CD4-positive, alpha-beta T cell treated with Interferon alpha-2 for 1 hour (primary cell): ENCODE results near the gene OPA3.
"Not testable (repeated sequence)": the region's sequence is repeated elsewhere in the genome, so short reads cannot be mapped to it uniquely, and the experiment has no call there.

Source experiments
- DNase-seq, 2 donors: peaks; one replicate each; pipeline ENCODE4 v3.0.0-alpha.2; 2020 to 2022

The OPA3 gene

GRCh38 chr19:45517238-45517637, 67.4 kb downstream of the OPA3 start:
- no peak for DNase-seq

GRCh38 chr19:45515807-45516401, 68.7 kb downstream of the OPA3 start:
- no peak for DNase-seq

GRCh38 chr19:45515081-45515624, 69.4 kb downstream of the OPA3 start:
- DNase-seq: peak; percentile 68 to 84

DNA sequence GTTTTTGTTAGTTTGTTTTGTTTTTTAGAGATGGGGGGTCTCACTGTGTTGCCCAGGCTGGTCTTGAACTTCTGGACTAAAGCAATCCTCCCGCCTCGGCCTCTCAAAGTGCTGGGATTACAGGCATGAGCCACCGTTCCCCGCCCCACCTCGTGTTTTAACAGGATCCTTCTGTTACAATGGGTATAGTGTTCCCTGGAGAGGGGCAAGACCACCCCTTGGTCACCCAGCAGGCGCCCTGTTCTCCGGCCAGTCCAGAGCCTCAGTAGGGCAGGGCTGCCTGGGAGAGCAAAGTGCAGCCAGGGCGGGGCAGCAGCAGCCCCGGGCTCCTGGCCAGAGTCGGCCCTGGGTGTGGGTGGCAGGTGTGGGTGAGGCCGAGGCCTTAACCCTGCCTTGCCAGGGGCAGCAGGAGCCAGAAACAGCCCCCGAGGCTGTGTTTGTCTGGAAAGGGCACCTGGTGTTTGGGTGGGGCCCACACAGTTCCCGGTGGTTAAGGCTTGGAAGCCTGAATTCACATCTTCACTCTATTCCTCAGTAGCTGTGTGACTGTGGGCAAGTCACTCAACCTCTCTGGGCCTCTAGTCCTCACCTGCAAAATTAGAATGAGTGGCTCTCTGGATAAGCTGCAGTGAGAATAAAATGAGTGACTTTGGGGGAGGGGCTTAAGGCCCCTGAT, 70.1 kb downstream of the OPA3 start:
- no peak for DNase-seq

GRCh38 chr19:45512881-45513483, 71.6 kb downstream of the OPA3 start:
- DNase-seq: no peak

GRCh38 chr19:45511074-45511473, 73.5 kb downstream of the OPA3 start:
- no peak for DNase-seq

- DNase-seq: not testable (repeated sequence)
Measured at GRCh38 chr19:45510352-45510751, 74.2 kb downstream of the OPA3 start.

DNA sequence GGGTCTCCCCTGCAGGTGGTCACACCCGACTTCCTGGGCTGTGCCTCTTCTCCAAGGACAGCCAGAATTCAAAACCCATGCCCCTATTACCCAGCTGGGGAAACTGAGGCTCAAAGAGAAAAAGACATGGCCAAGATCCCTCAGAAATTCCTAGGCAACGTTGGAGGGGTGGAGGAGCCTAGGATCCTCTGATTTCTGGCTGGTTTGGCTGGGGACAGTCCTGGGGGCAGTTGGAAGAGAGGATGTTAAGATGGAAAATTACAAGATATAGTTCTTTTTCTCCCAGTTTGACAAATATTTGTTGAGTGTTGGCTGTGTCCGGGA, 74.9 kb downstream of the OPA3 start:
- DNase-seq: no peak

DNA sequence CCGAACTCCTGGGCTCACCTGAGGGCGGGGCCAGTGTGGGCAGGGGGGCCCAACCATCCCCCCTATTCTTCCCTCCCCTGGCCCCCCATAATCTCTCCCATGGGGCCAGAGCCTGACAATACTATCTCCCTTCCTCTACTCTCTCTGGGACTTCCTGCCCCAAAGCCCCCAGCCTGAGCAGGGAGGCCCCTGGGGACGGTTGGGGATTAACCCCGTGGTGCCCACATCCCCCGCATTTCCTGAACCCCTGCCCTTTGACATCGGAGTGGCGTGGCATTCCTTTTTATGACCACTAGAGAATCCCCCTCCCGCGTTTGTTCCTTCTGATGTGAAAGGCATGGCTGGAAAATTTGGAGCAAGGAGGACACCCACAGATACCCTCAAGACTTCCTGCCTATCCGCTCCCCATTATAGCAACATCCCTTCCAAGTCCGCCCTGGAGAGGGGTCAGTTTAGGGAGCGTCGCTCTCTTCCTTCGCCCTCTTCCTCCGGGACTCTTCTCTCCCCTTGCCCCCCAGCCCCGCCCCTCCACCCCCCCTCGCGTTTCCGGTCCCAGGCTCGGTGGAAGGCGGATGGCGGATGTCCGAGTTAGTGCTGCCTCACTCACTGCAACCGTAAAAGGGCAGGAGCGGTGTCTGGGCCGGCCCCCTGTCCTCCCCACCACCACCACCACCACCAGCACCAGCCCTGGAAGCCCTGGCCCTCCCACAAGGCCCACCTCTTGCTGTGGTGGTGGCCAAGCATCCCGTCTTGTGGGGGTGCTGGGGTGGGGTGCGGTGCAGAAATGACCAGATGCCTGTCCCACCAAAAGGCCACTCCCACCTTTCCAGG, 75.5 kb downstream of the OPA3 start:
- DNase-seq: peak; percentile 37 to 64

DNA sequence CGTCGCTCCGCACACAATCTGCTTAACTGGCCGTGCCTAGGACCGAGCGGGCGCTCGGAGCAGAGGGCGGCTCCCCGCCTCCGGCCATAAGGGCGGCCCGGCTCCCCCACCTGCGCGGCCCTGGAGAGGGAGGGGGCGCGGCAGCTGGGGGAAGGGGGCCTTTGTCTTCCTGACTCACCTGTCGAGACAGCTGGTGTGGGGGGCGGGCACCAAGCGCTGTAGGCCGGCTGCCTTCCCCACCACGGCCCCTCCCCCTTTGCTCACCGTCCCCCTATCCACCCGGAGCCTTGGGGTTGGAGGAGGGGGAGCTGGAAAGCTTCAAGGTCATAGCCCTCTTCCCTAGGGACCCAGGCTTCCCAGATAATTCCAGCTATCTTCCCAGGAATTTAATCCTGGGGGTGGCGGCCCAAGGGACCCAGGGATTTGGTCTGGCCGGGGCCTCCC, 76.2 kb downstream of the OPA3 start:
- peak; percentile 27 to 40 for DNase-seq

GRCh38 chr19:45507872-45508416, 76.7 kb downstream of the OPA3 start:
- DNase-seq: no peak

DNA sequence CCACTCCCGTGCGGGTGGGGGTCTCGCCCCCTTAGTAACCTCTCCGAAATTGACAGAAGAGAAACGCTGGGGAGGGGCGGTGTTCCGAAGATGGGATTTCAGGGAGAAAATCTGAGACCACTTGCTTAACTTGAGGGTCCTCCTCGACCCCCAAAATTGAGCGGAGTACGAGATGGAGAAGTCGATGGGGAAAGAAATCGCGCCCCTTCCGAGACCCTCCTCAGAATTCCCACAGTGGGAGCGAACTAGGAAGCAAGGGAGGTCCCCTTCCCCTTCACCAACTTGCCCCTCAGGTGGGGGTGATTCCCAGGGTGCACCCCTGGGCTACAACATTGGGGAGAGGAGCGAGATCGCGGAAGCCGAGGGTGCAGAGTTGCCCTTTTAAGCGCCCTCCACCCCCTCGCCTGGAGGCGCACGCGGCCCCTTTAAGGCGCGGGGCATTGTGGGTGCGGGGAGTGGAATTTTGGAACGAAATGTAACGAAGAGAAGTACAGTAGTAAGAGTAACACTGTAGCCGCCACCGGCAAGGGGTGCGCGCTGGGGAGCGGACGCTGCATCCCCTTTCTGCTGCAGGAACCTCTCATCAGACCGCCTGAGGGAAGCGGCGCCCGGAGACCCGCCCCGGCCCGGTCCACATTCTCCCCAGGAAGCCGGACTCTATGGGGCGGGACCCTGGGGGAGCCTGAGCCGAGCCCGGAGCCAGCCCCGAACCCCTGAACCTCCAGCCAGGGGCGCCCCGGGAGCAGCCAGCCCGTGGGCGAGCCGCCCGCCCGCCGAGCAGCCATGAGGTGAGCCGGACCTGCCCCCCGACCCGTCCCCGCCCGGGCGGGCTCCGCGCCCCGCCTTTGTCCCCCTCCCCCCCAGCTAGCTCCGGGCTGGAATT, 77.4 kb downstream of the OPA3 start, which contains the start of gene VASP:
VASP (plus strand) TSS at position 491 of the 883 bp plus-strand sequence; CDS start at position 784, 293 bp downstream.
- DNase-seq: peak; percentile 89 to 92

GRCh38 chr19:45506246-45506988, 78.2 kb downstream of the OPA3 start:
- DNase-seq: peak; percentile 94 to 96

DNA sequence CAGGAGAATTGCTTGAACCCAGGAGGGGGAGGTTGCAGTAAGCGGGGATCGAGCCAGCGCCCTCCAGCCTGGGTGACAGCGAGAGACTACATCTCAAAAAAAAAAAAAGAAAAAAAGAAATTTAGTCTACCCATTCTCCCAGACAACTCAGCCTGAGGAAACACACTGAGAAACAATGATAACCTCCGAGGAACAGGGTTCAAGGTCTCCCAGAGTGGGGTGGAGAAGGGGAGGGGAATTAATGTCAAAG, 78.7 kb downstream of the OPA3 start:
- no peak for DNase-seq

GRCh38 chr19:45505151-45505995, 79.2 kb downstream of the OPA3 start:
- DNase-seq: no peak

- no peak for DNase-seq
Measured at GRCh38 chr19:45503909-45504308, 80.7 kb downstream of the OPA3 start.

GRCh38 chr19:45502111-45502510, 82.5 kb downstream of the OPA3 start:
- DNase-seq: no peak

DNA sequence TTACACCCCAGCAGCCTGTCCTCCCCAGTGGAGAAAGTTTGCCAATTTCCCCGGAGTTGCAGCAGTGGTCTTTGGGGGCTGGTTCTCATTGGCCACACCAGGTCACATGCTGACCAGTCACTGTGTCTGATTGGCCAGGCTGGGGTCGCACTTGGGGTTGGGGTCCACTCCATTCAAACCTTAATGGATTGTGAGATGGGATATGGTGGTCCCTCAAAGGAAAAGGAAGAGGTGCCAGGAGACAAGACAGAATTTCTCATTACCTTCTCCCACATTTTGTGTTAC, 82.9 kb downstream of the OPA3 start:
- no peak for DNase-seq

- DNase-seq: no peak
Measured at GRCh38 chr19:45500918-45501729, 83.5 kb downstream of the OPA3 start.
